AG09319 (cell line): ENCODE results near the gene CATSPERB.
"Not testable (repeated sequence)": the region's sequence is repeated elsewhere in the genome, so short reads cannot be mapped to it uniquely, and the experiment has no call there.

Experiments used
- DNase-seq: peaks from one replicate; pipeline ENCODE4 v3.0.0-alpha.2; 2010; ENCODE audit warnings: low read depth; ENCODE audit errors: extremely low read depth
- CTCF ChIP-seq: IDR thresholded peaks from 2 replicates; pipeline ENCODE4 v1.5.1; 2011; ENCODE audit warnings: low read depth, mild to moderate bottlenecking, inconsistent platforms, low read length, moderate library complexity

The CATSPERB gene

GRCh38 chr14:91575469-91576208, 156.2 kb downstream of the CATSPERB start:
- TF ChIP-seq CTCF: no peak
- DNase-seq: no peak

- TF ChIP-seq CTCF: no peak
- no peak for DNase-seq
Observed at GRCh38 chr14:91573894-91574837, 157.7 kb downstream of the CATSPERB start.

DNA sequence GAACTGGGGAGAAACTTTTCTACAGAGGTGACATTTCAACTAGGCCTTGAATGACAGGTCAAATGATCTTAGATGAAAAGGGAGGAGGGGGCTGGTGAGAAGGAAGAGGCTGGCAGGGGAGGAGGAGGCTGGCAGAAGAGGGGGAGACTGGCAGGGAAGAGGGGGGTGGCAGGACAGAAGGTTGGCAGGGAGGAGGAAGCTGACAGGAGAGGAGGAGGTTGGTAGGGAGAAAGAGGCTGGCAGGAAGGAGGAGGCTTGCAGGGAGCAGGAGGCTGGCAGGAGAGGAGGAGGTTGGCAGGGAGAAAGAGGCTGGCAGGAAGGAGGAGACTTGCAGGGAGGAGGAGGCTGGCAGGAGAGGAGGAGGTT, 158.4 kb downstream of the CATSPERB start:
- DNase-seq: no peak
- TF ChIP-seq CTCF: no peak

DNA sequence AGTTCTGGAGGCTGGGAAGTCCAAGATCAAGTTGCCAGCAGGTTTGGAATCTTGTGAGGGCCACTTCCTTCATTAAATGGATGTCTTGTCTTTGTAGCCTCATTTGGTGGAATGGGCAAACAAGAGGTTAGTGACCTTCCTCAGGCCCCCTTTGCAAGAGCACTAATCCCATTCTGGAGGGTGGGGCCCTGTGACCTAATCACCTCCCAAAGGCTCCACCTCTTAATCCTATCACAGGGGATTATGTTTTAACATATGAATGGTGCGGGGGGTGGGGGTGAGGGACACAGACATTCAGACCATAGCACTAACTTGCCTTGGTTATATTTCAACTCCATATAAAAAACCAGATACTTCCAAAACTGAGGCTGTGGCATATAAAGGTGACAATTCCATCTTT, 161.9 kb downstream of the CATSPERB start:
- no peak for DNase-seq

GRCh38 chr14:91569301-91569700, 162.6 kb downstream of the CATSPERB start:
- no peak for DNase-seq
- TF ChIP-seq CTCF: no peak

More for the DNA sequence above, 161.9 kb downstream of the CATSPERB start:
- TF ChIP-seq CTCF: no peak

DNA sequence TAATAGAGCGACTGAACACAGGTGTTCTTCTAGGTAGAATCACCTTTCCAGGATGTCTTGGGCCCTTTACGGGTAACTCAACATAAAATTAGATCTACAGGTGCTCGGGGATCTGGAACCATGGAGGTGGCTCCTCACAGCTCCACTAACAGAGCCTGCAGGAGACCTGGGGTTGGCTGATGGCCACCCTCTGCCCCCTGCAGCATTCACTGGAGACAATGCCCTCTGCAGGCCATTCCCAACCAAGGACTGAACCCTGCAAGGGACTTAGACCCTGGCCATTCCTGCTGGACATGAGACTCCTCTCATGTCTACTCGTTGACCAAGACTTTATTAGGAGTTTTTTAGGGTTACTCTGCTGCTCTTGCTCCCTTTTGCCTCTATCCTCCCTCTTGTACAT, 163.3 kb downstream of the CATSPERB start:
- TF ChIP-seq CTCF: no peak
- DNase-seq: no peak

DNA sequence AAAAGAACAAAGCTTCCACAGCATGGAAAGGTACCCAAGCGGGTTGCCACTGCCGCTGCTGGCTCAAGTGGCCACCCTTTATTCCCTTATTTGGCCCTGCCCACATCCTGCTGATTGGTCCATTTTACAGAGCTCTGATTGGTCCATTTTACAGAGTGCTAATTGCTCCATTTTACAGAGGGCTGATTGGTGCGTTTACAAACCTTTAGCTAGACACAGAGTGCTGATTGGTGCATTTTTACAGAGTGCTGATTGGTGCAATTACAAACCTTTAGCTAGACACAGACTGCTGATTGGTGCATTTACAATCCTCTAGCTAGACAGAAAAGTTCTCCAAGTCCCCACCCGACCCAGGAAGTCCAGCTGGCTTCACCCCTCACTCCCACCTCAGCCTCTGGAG, 164.1 kb downstream of the CATSPERB start:
- DNase-seq: not testable (repeated sequence)
